ENCODE measurements around the gene NCAPG2. TPM values are rescaled to one million over a fixed set of nuclear protein-coding genes. Genes with fewer than 3 reads are reported as not detected.
"Not testable (repeated sequence)": the region's sequence is repeated elsewhere in the genome, so short reads cannot be mapped to it uniquely, and the experiment has no call there.

The NCAPG2 gene
- total RNA-seq, 1 donor from 2014 or later, result 7.5 TPM

DNA sequence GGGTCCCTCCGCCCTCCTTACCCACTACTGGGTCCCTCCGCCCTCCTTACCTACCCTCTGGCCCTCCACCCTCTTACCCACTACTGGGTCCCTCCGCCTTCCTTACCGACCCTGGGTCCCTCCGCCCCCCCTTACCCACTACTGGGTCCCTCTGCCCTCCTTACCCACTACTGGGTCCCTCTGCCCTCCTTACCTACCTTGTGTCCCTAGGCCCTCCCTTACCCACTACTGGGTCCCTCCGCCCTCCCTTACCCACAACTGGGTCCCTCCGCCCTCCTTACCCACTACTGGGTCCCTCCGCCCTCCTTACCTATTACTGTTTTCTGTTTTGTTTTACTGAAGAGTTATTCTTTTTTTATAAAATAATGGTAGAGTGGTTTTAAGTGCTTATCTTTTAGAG is 36.5 kb downstream of the NCAPG2 start:
- DNase-seq (ENCODE audit: low spot score), result not testable (repeated sequence)

DNA sequence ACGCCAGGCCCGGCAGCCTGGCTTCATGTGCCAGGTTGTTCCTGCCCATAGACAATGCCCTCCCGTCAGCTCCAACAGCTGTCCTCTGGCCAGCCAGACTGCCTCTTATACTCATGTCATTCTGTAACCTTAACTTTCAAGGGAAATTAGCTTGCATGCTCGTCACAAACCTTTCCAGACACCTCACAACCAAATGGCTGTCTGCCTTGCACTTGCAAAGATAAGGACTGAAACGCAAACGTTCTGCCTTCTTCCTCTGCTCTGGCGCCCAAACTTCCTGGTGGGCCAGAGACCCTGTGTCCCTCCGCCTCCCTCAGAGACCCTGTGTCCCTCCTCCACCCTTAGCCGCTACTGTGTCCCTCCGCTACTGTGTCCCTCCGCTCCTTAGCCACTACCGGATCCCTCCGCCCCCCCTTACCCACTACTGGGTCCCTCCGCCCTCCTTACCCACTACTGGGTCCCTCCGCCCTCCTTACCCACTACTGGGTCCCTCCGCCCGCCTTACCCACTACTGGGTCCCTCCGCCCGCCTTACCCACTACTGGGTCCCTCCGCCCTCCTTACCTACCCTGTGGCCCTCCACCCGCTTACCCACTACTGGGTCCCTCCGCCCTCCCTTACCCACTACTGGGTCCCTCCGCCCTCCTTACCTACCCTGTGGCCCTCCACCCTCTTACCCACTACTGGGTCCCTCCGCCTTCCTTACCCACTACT is 37.5 kb downstream of the NCAPG2 start:
- DNase-seq (ENCODE audit: low spot score), result not testable (repeated sequence)

GRCh38 chr7:158666401-158666800 is 38.2 kb downstream of the NCAPG2 start:
- DNase-seq (ENCODE audit: low spot score), result no peak

DNA sequence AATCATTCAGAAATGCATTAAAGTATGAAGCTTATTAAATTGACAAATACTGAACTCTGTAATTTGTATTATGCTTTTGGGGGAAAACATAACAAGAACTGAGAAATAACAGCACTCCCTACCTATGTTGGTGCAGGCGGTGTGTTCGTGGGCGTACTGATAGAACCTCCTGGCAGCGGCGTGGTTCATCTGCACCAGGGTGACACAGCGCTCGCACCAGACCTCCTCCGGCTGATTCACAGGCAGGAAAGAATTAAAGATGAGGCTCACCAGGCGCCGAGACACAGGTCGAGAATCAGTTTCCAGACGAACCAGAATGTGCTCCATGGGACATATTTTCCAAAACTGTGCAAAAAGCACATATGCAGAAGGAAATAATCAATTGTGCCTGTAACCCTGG is 40.2 kb downstream of the NCAPG2 start:
- DNase-seq (ENCODE audit: low spot score), result no peak

- no peak for DNase-seq (ENCODE audit: low spot score)
Measured at GRCh38 chr7:158663428-158663741, 41.2 kb downstream of the NCAPG2 start.

- DNase-seq (ENCODE audit: low spot score), result no peak
Measured at GRCh38 chr7:158662610-158663427, 41.8 kb downstream of the NCAPG2 start.

- DNase-seq (ENCODE audit: low spot score), result no peak
Measured at GRCh38 chr7:158658475-158658874, 46.1 kb downstream of the NCAPG2 start.

DNA sequence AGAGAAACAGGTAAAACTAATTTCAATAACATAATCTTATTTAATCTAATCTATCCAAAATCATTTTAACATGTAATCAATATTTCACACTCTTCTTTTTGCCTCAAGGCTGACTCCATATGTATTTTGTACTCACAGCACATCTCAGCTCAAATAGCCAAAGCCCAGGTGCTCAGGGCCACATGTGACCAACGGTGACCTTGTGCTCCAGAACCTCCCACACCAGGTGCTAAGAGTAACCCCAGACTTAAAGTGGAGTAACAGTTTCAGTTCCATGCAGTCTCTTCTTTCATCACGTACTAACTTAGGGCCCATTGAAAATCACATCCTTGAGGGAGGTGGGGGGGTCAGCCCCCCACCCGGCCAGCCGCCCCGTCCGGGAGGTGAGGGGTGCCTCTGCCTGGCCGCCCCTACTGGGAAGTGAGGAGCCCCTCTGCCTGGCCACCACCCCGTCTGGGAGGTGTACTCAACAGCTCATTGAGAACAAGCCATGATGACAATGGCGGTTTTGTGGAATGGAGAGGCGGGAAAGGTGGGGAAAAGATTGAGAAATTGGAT is 47.3 kb downstream of the NCAPG2 start:
- DNase-seq (ENCODE audit: low spot score), result no peak

GRCh38 chr7:158655931-158656441 is 48.6 kb downstream of the NCAPG2 start:
- no peak for DNase-seq (ENCODE audit: low spot score)

GRCh38 chr7:158655507-158655906 is 49.1 kb downstream of the NCAPG2 start:
- DNase-seq (ENCODE audit: low spot score), result no peak

- DNase-seq (ENCODE audit: low spot score), result no peak
Measured at GRCh38 chr7:158651968-158652565, 52.5 kb downstream of the NCAPG2 start.

- DNase-seq (ENCODE audit: low spot score), result no peak
Measured at GRCh38 chr7:158650821-158651225, 53.8 kb downstream of the NCAPG2 start.

- no peak for DNase-seq (ENCODE audit: low spot score)
Measured at GRCh38 chr7:158649279-158649678, 55.3 kb downstream of the NCAPG2 start.

- no peak for DNase-seq (ENCODE audit: low spot score)
Measured at GRCh38 chr7:158648787-158649186, 55.8 kb downstream of the NCAPG2 start.

- no peak for DNase-seq (ENCODE audit: low spot score)
Measured at GRCh38 chr7:158648168-158648567, 56.4 kb downstream of the NCAPG2 start.

GRCh38 chr7:158647475-158647792 is 57.2 kb downstream of the NCAPG2 start:
- DNase-seq (ENCODE audit: low spot score), result no peak

DNA sequence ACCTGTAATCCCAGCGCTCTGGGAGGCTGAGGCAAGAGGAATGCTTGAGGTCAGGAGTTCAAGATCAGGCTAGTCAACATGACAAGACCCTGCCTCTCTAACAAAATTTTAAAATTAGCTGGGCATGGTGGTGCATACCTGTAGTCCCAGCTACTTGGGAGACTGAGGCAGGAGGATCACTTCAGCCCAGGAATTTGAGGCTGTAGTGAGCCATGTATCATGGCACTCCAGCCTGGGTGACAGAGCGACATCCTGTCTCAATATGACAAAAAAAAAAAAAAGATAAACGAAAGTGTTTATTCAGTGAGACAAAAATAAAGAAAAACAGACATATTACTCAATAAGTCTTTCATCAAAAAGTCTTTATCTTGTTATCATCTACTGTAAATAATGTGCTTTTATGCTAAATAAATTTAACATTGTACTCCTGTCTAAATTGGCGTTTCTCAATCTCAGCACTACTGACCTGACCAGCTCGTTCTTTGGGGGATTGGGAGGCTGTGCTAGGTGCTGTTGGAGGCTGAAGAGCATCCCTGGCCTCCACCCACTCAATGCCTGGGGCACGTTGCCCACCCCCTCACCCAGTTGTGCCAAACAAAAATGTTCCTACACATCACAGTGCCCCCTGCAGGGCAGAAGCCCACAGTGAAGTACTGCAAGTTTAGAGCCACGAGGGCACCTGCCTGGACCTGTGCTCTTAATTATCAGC is 57.7 kb downstream of the NCAPG2 start:
- DNase-seq (ENCODE audit: low spot score), result no peak

DNA sequence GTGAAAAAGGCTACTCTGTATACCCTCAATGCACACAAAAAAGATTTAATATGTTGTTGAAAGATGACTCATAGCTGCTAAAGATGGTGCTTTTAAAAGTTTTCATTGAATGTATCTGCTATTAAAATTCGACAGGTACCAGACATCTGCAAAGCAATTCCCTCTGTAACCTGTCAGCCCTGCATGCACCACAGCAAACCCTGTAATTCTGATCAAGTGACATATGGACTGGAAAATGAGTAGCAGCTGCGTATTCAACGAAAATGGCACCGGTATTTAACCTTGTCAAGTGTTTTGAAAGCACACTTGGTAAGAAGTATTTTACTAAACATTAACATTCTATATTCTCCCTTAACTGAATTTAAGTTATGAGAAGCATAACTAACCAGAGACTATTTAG is 58.8 kb downstream of the NCAPG2 start:
- DNase-seq (ENCODE audit: low spot score), result no peak

DNA sequence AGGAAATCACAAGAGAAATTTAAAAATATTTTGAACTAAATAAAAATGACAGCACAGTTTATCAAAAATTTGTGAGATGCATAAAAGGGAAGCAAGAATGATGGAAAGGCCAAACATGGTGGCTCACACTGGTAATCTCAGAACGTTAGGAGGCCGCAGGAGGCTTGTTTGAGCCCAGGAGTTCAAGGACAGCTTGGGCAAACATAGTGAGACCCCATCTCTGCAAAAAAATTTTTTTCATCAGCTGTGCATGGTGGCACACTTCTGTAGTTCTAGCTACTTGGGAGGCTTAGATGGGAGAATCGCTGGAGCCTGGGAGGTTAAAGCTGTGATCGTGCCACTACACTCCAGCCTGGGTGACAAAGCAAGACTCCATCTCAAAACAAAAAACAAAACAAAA is 62.5 kb downstream of the NCAPG2 start:
- DNase-seq (ENCODE audit: low spot score), result no peak

DNA sequence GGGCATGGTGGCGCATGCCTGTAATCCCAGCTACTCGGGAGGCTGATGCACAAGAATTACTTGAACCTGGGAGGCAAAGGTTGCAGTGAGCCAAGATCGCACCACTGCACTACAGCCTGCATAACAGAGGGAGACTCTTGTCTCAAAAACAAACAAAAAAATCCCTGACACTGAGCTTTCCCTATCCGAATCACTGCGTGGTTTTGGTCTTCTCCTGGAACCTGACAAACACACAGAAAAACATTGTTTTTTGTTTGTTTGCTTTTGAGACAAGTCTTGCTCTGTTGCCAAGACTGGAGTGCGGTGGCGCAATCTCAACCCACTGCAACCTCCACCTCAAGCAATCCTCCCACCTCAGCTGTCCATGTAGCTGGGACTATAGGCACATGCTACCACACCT is 66.6 kb downstream of the NCAPG2 start:
- no peak for DNase-seq (ENCODE audit: low spot score)

DNA sequence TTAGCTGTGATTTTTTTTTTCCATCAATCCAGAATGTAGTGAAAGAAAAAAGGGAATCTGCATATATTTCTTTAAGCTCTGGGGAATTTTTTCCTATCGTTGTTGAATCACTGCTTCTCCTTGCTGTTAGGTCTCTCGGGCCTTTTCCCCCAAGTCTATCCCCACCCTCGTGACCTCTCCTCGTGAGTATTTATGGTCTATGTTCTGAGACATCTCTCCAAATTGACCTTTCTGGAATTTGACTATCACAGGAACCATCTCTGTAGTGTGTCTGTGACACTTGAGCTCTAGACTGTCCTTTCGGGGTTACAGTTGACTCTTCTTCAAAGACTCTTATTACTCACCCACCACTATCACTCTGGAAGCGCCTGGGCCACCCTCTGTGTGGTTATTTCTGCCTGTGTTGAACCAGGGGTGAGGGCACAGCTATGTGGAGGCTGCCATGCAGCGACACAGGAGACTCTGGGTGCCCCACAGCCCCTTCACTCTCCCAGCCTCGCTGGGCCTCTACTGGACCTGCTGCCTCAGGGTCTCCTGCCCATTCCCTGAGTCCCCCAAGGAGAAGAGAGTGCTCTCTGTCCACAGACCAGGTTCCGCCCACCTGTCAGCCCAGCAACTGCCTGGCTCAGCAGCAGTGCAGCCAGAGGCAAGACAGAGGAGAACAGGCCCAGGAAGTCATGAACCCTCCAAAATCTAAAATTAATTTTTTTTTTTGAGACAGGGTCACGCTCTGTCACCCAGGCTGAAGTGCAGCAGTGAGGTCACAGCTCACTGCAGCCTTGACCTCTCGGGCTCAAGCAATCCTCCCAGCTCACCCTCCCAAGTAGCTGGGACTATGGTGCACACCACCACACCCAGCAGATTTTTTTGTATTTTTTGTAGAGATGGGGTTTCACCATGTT is 71.3 kb downstream of the NCAPG2 start:
- DNase-seq (ENCODE audit: low spot score), result no peak

Measured in mucosa of gallbladder (tissue), 1 donor.